NCI-H2081 (cell line): ENCODE results near the gene CHD5.

Experiments
- DNase-seq, 2 experiments: peaks; one replicate each; lab custom pipeline; 2025; lab: John Stamatoyannopoulos, UW

CHD5 gene

DNA sequence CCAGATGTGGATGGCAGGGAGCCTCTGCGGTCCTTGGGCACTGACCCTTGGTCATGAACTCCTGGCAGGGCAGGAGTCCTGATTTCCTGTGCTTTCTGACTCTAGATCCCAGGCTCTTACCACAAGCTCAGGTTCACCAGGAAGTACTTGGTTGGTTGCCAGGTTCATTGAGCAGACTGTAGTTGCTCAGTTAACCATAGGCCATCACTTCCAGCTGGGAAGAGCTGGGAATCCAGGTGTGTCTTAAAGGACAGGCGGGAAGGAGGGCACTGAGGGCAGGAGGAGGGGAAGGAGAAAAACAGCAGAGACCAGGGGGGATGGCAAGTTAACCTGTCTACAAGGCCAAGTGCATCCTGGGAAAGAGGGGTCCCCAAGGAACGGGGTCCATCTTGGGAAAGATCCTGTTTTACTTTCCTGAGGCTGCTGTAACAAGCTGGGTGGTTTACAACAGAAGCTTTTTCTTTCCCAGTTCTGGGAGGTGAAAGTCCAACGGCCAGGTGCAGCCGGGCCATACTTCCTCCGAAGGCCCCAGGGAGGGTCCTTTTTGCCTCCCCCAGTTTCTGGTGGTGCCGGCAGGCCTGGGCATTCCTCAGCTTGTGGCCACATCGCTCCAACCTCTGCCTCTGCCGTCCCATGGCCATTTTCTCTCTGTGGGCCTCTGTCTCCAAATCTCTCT is 122.8 kb downstream of the CHD5 start:
- no peak for DNase-seq

DNA sequence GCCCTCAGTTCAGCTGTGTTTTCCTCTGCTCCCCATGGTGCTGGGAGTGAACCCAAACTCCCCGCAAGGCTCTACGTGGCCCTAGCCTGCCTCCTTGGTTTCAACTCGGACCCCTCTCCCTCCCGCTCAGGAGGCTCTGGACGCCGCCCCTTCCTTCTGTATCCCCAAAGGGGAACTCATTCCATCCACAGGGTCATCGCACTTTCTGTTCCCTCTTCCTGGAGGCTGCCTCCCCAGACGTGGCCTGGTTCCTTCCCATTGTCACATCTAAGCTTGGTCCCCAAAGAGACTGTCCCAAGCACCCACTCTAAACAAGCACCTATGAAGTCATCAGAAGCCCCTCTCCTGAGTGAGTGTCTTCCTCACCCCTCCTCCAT is 123.6 kb downstream of the CHD5 start:
- no peak for DNase-seq

DNA sequence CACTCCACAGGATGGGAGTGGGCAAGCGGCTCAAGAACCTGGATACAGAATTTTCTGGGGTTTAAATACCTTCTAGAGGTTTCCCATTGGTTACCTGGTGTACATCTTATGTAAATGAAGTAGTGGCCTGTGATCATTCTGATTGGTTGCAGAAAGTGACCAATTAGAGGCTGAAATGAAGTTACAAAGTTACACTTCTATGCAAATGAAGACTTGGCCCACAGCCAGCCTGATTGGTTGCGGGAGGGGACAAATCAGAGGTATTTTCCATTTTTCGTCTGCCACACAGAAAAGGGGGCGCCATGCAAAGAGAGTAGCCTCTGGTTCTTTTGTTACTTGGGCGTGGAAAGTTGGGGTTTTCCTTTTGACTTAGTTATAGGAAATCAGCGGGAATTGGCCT is 125.5 kb downstream of the CHD5 start:
- no peak for DNase-seq

DNA sequence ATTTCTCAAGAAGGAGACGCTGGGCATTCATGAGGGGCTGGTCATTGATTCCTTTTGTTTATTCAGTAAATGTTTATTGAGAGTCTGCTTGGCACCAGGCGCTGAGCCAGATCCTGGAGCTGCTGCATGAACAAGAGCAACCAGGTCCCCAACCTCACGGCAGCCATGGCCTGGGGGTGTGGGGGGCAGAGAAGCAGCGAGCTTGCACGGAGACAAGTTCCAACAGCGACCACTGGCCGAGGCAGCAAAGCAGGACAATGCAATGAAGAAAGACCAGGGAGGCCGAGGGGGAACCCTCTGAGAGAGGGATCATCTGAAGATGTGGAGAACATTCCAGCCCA is 126.9 kb downstream of the CHD5 start:
- no peak for DNase-seq

DNA sequence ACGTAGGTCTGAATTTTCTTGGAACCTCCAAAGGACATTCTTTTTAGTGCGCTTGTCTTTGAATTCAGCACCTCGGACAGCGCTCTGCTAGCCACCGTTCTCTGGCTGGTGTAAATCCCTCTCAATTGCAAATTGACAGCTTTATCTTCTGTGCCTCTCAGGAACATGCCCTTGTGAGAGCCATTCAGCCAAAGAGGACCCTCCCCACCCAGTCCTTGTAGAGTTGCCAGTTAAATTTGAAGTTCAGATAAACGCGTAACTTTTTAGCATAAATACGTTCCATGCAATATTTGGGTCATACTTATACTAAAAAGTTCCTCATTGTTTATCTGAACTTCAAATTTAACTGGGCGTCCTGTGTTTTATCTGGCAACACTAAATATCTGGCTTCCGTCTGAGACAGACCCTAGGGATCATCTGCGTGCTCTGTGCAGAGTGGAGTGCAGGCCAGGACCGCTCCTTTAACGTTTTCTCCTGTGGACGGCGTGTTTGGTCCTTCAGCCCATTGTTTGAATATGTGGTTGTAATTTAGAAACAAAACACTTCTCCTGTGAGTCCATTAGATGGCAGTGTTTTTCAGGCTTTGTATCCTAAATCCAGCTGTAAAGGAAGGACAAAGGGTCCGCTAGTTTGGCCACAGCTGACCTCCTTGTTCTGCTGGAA is 127.4 kb downstream of the CHD5 start:
- DNase-seq = peak; percentile 51 to 69
